K562 (cell line): Measurements from ENCODE around the gene MPC2. TPM values are rescaled to one million over a fixed set of nuclear protein-coding genes. Genes with fewer than 3 reads are reported as not detected.

Experiments
- ATAC-seq: fragments of 200-7000 bp; cut with Tn5 transposase; 3 replicates; pipeline ENCODE4 v1.9.1; 2020; ENCODE audit warnings: moderate library complexity
- BruUV-seq: library from RNA; stranded (reverse); fragments of 400-500 nt; replicated peaks from 2 replicates; lab custom pipeline; 2021; lab: Mats Ljungman, UMichigan
- CTCF ChIA-PET: fragments of 300-600 bp; formaldehyde crosslinking; extraction: SDS; loops from one replicate; lab custom pipeline; 2021; ENCODE audit warnings: low intra/inter-chr PET ratio; lab: Yijun Ruan, JAX
- POLR2A ChIA-PET: fragments of 300-600, 350-650 bp; sonication (Branson Sonifier 250); formaldehyde crosslinking; extraction: SDS; loops from one replicate; lab custom pipeline; 2021; ENCODE audit warnings: antibody characterized with exemption, inconsistent platforms; lab: Yijun Ruan, JAX
- DNase-seq, 4 experiments: peaks; one replicate each; pipeline versions ENCODE4 v3.0.0 to v3.0.0-alpha.2; 2011 to 2018; ENCODE audit warnings: low spot score in 3 of 4, mixed read lengths in 3 of 4; ENCODE audit errors: extremely low read depth in 1 of 4
- FAIRE-seq: peaks from 2 replicates; lab custom pipeline; 2011; peaks lifted over from hg19 to GRCh38; lab: Jason Lieb, UNC
- H2AFZ ChIP-seq: 2 replicates; pipeline ENCODE4 v1.6.0; 2011; ENCODE audit warnings: low read depth, low read length, control low read depth, inconsistent platforms
- H3K27ac ChIP-seq: fragments of 200-600 bp; 3 replicates; pipeline ENCODE4 v1.8.0; 2011; ENCODE audit warnings: low read depth, mild to moderate bottlenecking, control low read depth, inconsistent platforms, low read length, moderate library complexity, mixed read lengths; ENCODE audit errors: extremely low read depth
- H3K27me3 ChIP-seq, 2 experiments: fragments of 300-600 bp in 1 of 2; 2 replicates in 1 of 2; 3 replicates in 1 of 2; pipeline versions ENCODE4 v1.6.0 to v1.8.0; 2011; ENCODE audit warnings: inconsistent platforms in 2 of 2, low read length in 2 of 2, mild to moderate bottlenecking in 1 of 2, mixed read lengths in 1 of 2, moderate library complexity in 1 of 2; ENCODE audit not compliant: control insufficient read depth in 2 of 2, insufficient read depth in 2 of 2
- H3K36me3 ChIP-seq: fragments of 300-600 bp; 3 replicates; pipeline ENCODE4 v1.8.0; 2011; ENCODE audit warnings: mild to moderate bottlenecking, low read length, inconsistent platforms; ENCODE audit not compliant: control insufficient read depth, insufficient read depth
- H3K4me1 ChIP-seq, 2 experiments: fragments of 200-600 bp in 1 of 2; replicated peaks in 1 of 2; 2 replicates in 1 of 2; 3 replicates in 1 of 2; pipeline versions ENCODE4 v1.5.1 to v1.8.0; 2011; ENCODE audit warnings: inconsistent platforms in 2 of 2, low read length in 2 of 2, mild to moderate bottlenecking in 1 of 2, mixed read lengths in 1 of 2, moderate library complexity in 1 of 2; ENCODE audit not compliant: control insufficient read depth in 2 of 2, insufficient read depth in 2 of 2
- H3K4me2 ChIP-seq: 2 replicates; pipeline ENCODE4 v1.6.1; 2011; ENCODE audit warnings: low read length, control low read depth, inconsistent platforms, mixed read lengths; ENCODE audit not compliant: insufficient read depth
- H3K4me3 ChIP-seq: fragments of 200-600 bp; sonication (generic), shearing (Covaris generic); 2 replicates; pipeline ENCODE4 v1.5.1; 2016; ENCODE audit warnings: control low read depth, inconsistent platforms
- H3K79me2 ChIP-seq: fragments of 200-600 bp; 3 replicates; pipeline ENCODE4 v1.8.0; 2011; ENCODE audit warnings: low read length, inconsistent platforms; ENCODE audit not compliant: control insufficient read depth, insufficient read depth
- H3K9ac ChIP-seq, 2 experiments: 2 replicates each; pipeline versions ENCODE4 v1.6.0 to v1.6.1; 2011; ENCODE audit warnings: low read depth in 2 of 2, low read length in 2 of 2, control low read depth in 1 of 2, inconsistent platforms in 1 of 2, mild to moderate bottlenecking in 1 of 2, mixed read lengths in 1 of 2; ENCODE audit not compliant: insufficient read depth in 1 of 2
- H3K9me1 ChIP-seq: one replicate; pipeline ENCODE4 v1.6.0; 2011; ENCODE audit warnings: inconsistent platforms, mild to moderate bottlenecking, low read length, moderate library complexity; ENCODE audit not compliant: control insufficient read depth, insufficient read depth
- H3K9me3 ChIP-seq: replicated peaks from 2 replicates; pipeline ENCODE4 v1.5.1; 2011; ENCODE audit warnings: low read depth, low read length, inconsistent platforms; ENCODE audit not compliant: control insufficient read depth, insufficient read depth
- H4K20me1 ChIP-seq: replicated peaks from 2 replicates; pipeline ENCODE4 v1.6.1; 2011; ENCODE audit warnings: low read length, inconsistent platforms, mixed read lengths; ENCODE audit not compliant: control insufficient read depth, insufficient read depth
- ATF3 ChIP-seq, 2 experiments: fragments of 450-650 bp in 1 of 2; sonication (generic) in 1 of 2; formaldehyde crosslinking in 1 of 2; IDR thresholded peaks in 1 of 2; conservative IDR thresholded peaks in 1 of 2; 2 replicates each; pipeline versions ENCODE4 v1.6.1 to v1.8.1; 2016 to 2023; ENCODE audit warnings: mild to moderate bottlenecking in 2 of 2, moderate library complexity in 2 of 2, inconsistent platforms in 1 of 2, missing genetic modification reagents in 1 of 2
- ATF7 ChIP-seq: fragments of 450-650 bp; IDR thresholded peaks from 2 replicates; pipeline ENCODE4 v1.7.1; 2014; ENCODE audit warnings: mild to moderate bottlenecking, moderate library complexity
- C11orf30 ChIP-seq: fragments of 450-650 bp; IDR thresholded peaks from 2 replicates; pipeline ENCODE4 v1.6.1; 2016; ENCODE audit warnings: low read depth, mild to moderate bottlenecking
- GTF2E2 ChIP-seq: fragments of 200-800 bp; sonication (Bioruptor generic); IDR thresholded peaks from 2 replicates; pipeline ENCODE4 v1.6.1; 2016; ENCODE audit warnings: missing genetic modification characterization, missing compliant biosample characterization
- JUNB ChIP-seq: fragments of 450-650 bp; formaldehyde crosslinking; conservative IDR thresholded peaks from 2 replicates; pipeline ENCODE4 v1.4.0; 2020; ENCODE audit warnings: mild to moderate bottlenecking
- JUND ChIP-seq, 2 experiments: IDR thresholded peaks; 2 replicates in 1 of 2; 3 replicates in 1 of 2; pipeline ENCODE4 v1.6.1; 2011; ENCODE audit warnings: borderline replicate concordance in 2 of 2, low read depth in 2 of 2, low read length in 2 of 2, improper control_type of control experiment in 1 of 2, missing biosample characterization in 1 of 2, missing genetic modification characterization in 1 of 2, missing genetic modification reagents in 1 of 2
- MNT ChIP-seq, 2 experiments: fragments of 450-650 bp; conservative IDR thresholded peaks; 2 replicates each; pipeline ENCODE4 v1.6.1; 2017; ENCODE audit warnings: mild to moderate bottlenecking in 2 of 2, moderate library complexity in 2 of 2
- PATZ1 ChIP-seq: fragments of 250-450 bp; sonication (Bioruptor Pico); IDR thresholded peaks from 2 replicates; pipeline ENCODE4 v1.5.0; 2020; ENCODE audit warnings: mild to moderate bottlenecking, borderline replicate concordance
- POLR2A ChIP-seq: fragments of 450-650 bp; conservative IDR thresholded peaks from 2 replicates; pipeline ENCODE4 v1.6.1; 2016
- ZNF274 ChIP-seq: IDR thresholded peaks from 2 replicates; pipeline ENCODE4 v1.6.1; 2011; ENCODE audit warnings: low read depth, mild to moderate bottlenecking, low read length, moderate library complexity, borderline replicate concordance
- ZNF79 ChIP-seq: fragments of 250-450 bp; sonication (Bioruptor Pico); IDR thresholded peaks from 2 replicates; pipeline ENCODE4 v1.4.0; 2020; ENCODE audit warnings: low read depth, mild to moderate bottlenecking, moderate library complexity
- ZSCAN32 ChIP-seq: fragments of 450-650 bp; formaldehyde crosslinking; IDR thresholded peaks from 2 replicates; pipeline ENCODE4 v1.4.0; 2020; ENCODE audit warnings: mild to moderate bottlenecking, moderate library complexity
- WGBS: fragments of 100-300 bp; shearing (Covaris generic); methylation state at CpG from one replicate; pipeline ENCODE4 v1.1.6; 2016; ENCODE audit warnings: low coverage, mixed read lengths; ENCODE audit not compliant: insufficient coverage; ENCODE audit errors: missing lambda C conversion rate; 5-methylcytosine and 5-hydroxymethylcytosine counted together
- in situ Hi-C: fragments of 300-500 bp; cut with MboI; formaldehyde crosslinking; loops from 4 replicates; pipeline ENCODE4 v1.15.0; 2018; ENCODE audit warnings: inconsistent platforms, mixed read lengths
- intact Hi-C: fragments of 100-400 bp; cut with micrococcal nuclease; formaldehyde crosslinking; loops from 2 replicates; pipeline ENCODE4 v1.14.2; 2022
- polyA plus RNA-seq, 8 experiments: library from polyadenylated mRNA; depleted of rRNA in 4 of 8; stranded (reverse) in 5 of 8; unstranded in 3 of 8; fragments of >200 nt; fragmentation: Nextera tagmentation in 2 of 8; fragmentation: Illumina TruSeq in 1 of 8; extraction: Ambion mirVana in 2 of 8; extraction: Trizol in 1 of 8; gene quantifications; 2 replicates each; pipeline versions ENCODE4 v1.2.1 to v1.2.3, GENCODE V29; 2011 to 2014; ENCODE audit warnings: inconsistent platforms in 1 of 8, missing spikeins in 1 of 8
- total RNA-seq, 7 experiments: library from RNA; depleted of rRNA in 6 of 7; stranded (reverse); fragments of >200 nt in 6 of 7; fragmentation: Illumina TruSeq in 2 of 7; extraction: Trizol in 2 of 7; gene quantifications; 2 replicates each; pipeline versions ENCODE4 v1.2.1 to v1.2.3, GENCODE V29; 2011 to 2021; ENCODE audit warnings: low replicate concordance in 1 of 7
- TF ChIP-seq, protein P1 (sequence below): sonication (generic); formaldehyde crosslinking; IDR thresholded peaks from 2 replicates; pipeline ENCODE4 v1.4.0; 2020; ENCODE audit warnings: mild to moderate bottlenecking, missing genetic modification reagents

The MPC2 gene
- total and polyA plus RNA-seq, 9 of the 15 experiments (the other 6 are each of a cell fraction or from before 2014, with no cell fraction given), result 70.7 to 179 (median 144) TPM

GRCh38 chr1:167957710-167958109 lies 20.8 kb upstream of the MPC2 start (continued):
- TF ChIP-seq MNT (conservative IDR thresholded peaks at IDR 0.05) (0 out of 4 replicates have a peak, but pooled peaks of 1 of the 2 experiments have one; percentile 2), JUNB (CRISPR knock-in tag) (0 out of 2 replicates have a peak, but pooled peaks have one; percentile 42), GTF2E2 (tag) (0 out of 2 replicates have a peak, but pooled peaks have one; percentile 32), ZNF274 (no peak), ZSCAN32 (no peak), PATZ1 (CRISPR knock-in tag) (no peak)

- no peak overlapping the region for H3K9ac ChIP-seq
- no peak for FAIRE-seq
- H4K20me1 ChIP-seq, result no peaks in the 10 kb centered on the region
- no TSS peak for BruUV-seq
- ChIA-PET CTCF (no interaction called here), POLR2A (interaction anchor here (0.6 to 1.9 kb wide), 4 partner anchors 13 to 20 kb away, joined by 3 to 9 read pairs (median 3); partner anchors contain the start of genes DCAF6 and MPC2)
- H3K79me2 ChIP-seq, result peaks cover 81% of the 10 kb centered on the region
- H3K27me3 ChIP-seq, result no peaks in the 10 kb centered on the region
- H3K4me3 ChIP-seq, result no peak overlapping the region
- peak; percentile 12; the same call in 2 of the 3 replicates for ATAC-seq
- in situ Hi-C loops, result no loop called here
- TF ChIP-seq C11orf30, result peak; percentile 14; the same call in 1 of the 2 replicates
- TF ChIP-seq ZNF79, result no peak
- 0 out of 2 replicates have a peak, but pooled peaks have one; percentile 5 for TF ChIP-seq POLR2A
- TF ChIP-seq JUND (IDR thresholded peaks at IDR 0.05; ENCODE audit: borderline replicate concordance, low read depth, low read length), result no peak
- TF ChIP-seq JUND (tag; IDR thresholded peaks at IDR 0.05; ENCODE audit: borderline replicate concordance, low read depth, low read length), result peak; percentile 45; the same call in 1 of the 3 replicates
- peak; percentile 85; the same call in 1 of the 2 replicates for TF ChIP-seq ATF7
- TF ChIP-seq ATF3 (IDR thresholded peaks at IDR 0.05), result peak; percentile 81
- no peak for TF ChIP-seq ATF3 (CRISPR knock-in tag; conservative IDR thresholded peaks at IDR 0.05)
- TF ChIP-seq, protein P1, sequence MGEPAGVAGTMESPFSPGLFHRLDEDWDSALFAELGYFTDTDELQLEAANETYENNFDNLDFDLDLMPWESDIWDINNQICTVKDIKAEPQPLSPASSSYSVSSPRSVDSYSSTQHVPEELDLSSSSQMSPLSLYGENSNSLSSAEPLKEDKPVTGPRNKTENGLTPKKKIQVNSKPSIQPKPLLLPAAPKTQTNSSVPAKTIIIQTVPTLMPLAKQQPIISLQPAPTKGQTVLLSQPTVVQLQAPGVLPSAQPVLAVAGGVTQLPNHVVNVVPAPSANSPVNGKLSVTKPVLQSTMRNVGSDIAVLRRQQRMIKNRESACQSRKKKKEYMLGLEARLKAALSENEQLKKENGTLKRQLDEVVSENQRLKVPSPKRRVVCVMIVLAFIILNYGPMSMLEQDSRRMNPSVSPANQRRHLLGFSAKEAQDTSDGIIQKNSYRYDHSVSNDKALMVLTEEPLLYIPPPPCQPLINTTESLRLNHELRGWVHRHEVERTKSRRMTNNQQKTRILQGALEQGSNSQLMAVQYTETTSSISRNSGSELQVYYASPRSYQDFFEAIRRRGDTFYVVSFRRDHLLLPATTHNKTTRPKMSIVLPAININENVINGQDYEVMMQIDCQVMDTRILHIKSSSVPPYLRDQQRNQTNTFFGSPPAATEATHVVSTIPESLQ, result no peak
- H3K27ac ChIP-seq, result no peak overlapping the region
- H2AFZ ChIP-seq, result no peak overlapping the region
- intact Hi-C loops, result no loop called here
- no peaks in the 10 kb centered on the region; a peak in 2 of 5 replicates for H3K4me1 ChIP-seq
- H3K4me2 ChIP-seq, result no peak overlapping the region
- no peaks in the 10 kb centered on the region for H3K9me3 ChIP-seq
- no peak for DNase-seq
- peaks cover 44% of the 10 kb centered on the region for H3K36me3 ChIP-seq
- WGBS, result 87% methylated on average over 2 of the region's 2 CpGs
- no peaks in the 10 kb centered on the region for H3K9me1 ChIP-seq
Measured at GRCh38 chr1:167955915-167956314, 19.0 kb upstream of the MPC2 start.
